Pancreas (tissue), 10 donors: ENCODE measurements around the gene IFRD2. TPM values are rescaled to one million over a fixed set of nuclear protein-coding genes. Genes with fewer than 3 reads are reported as not detected.

Experiments
- ATAC-seq, 4 donors: fragments of 200-7000 bp; cut with Tn5 transposase; one replicate each; pipeline versions ENCODE4 v1.8.0 to v1.9.1; 2020; ENCODE audit warnings: mild to moderate bottlenecking in 4 of 4, moderate library complexity in 4 of 4
- DNase-seq, 6 donors: peaks; one replicate each; pipeline ENCODE4 v3.0.0-alpha.2; 2020
- FAIRE-seq: peaks from 2 replicates; lab custom pipeline; 2012; peaks lifted over from hg19 to GRCh38; lab: Jason Lieb, UNC
- H3K27ac ChIP-seq, 4 donors: fragments of 200-600 bp; sonication (generic); 1 replicate in 3 of 4; 2 replicates in 1 of 4; pipeline versions ENCODE4 v1.5.0 to v1.8.0; 2020
- H3K27me3 ChIP-seq, 4 donors: fragments of 200-600 bp; one replicate each; pipeline ENCODE4 v1.8.0; 2021
- H3K36me3 ChIP-seq, 3 donors: fragments of 200-600 bp; sonication (generic) in 1 of 3; one replicate each; pipeline versions ENCODE4 v1.5.0 to v1.8.0; 2020 to 2021
- H3K4me1 ChIP-seq, 3 donors: fragments of 200-600 bp; one replicate each; pipeline ENCODE4 v1.8.0; 2021
- H3K4me3 ChIP-seq, 4 donors: fragments of 200-600 bp; sonication (generic) in 2 of 4; one replicate each; pipeline versions ENCODE4 v1.5.0 to v1.8.0; 2020 to 2021
- H3K9me3 ChIP-seq, 4 donors: fragments of 200-600 bp; one replicate each; pipeline ENCODE4 v1.8.0; 2021
- WGBS, 2 donors: extraction: QIAGEN DNeasy Blood & Tissue Kit; methylation state at CpG; one replicate each; pipeline ENCODE4 v1.1.7; 2013; 5-methylcytosine and 5-hydroxymethylcytosine counted together
- intact Hi-C, 3 donors: fragments of 100-400 bp; cut with DNase I; formaldehyde crosslinking; loops; one replicate each; pipeline versions ENCODE4 v1.11.1 to v1.14.2; 2022
- polyA plus RNA-seq, 2 donors: library from polyadenylated mRNA; stranded (reverse); fragments of 200-250 nt; gene quantifications; one replicate each; pipeline ENCODE4 v1.2.3, GENCODE V29; 2013
- total RNA-seq, 6 donors: library from RNA; stranded (reverse); fragmentation: NEBNext Ultra II Directional in 4 of 6; extraction: Animal tissue kit (Norgen Biotek cat#: 25700) in 4 of 6; gene quantifications; one replicate each; pipeline versions ENCODE4 v1.2.1 to v1.2.4, GENCODE V29; 2021 to 2023
- TF ChIP-seq, protein P1 (sequence below), 4 donors: fragments of 200-600 bp; sonication (generic) in 3 of 4; IDR thresholded peaks; one replicate each; pipeline versions ENCODE4 v1.5.0 to v1.8.0; 2021; ENCODE audit warnings: antibody characterized with exemption in 4 of 4
- donor health status: healthy with polysubstance abuse.
- donor health status: DM: no; HTN: no; CAD: no; lungs with moderate emphysema.
- donor health status: DM: no; HTN: no; CAD: no.
- donor health status: control.
- donor health status: control.
- donor health status: Bipolar disorder and iron deficiency.
- donor health status: DM: yes; HTN: yes; CAD: no.
- donor health status: DM: no; HTN: no; CAD: no.
- donor health status: DM: no; HTN: no; CAD: no.
- donor health status: DM: yes; HTN: yes; CAD: no.

IFRD2 gene
- total and polyA plus RNA-seq, 8 donors, result 47.1 to 117 (median 59.5) TPM

DNA sequence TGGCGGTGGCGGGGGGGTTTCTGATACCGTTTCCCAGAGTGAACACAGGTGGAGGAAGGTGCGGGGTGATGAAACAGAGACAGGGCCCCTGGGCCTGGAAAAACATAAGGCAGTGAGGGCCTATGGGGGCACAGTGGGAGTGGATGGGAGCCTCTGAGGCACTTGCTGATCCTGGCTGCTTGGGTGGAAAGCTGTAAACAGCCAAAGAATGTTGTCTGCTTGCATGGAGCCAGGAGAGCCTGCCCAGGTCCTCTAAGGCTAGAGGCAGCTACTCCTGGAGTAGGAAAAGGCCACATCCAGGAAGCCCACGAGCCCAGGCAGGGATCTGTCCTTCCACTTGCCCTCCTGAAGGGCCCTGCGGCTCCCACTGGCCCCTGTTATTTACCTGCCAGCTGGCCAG is 26.2 kb downstream of the IFRD2 start:
- peaks cover 20 to 42% (median 21%) of the 10 kb centered on the region in 3 donors for H3K4me1 ChIP-seq
- peak in 1 of 6 donors; percentile 39 for DNase-seq
- H3K27ac ChIP-seq, result peak overlapping the region; percentile 87 to 94 (median 90)
- no peak for ATAC-seq
- TF ChIP-seq, protein P1, sequence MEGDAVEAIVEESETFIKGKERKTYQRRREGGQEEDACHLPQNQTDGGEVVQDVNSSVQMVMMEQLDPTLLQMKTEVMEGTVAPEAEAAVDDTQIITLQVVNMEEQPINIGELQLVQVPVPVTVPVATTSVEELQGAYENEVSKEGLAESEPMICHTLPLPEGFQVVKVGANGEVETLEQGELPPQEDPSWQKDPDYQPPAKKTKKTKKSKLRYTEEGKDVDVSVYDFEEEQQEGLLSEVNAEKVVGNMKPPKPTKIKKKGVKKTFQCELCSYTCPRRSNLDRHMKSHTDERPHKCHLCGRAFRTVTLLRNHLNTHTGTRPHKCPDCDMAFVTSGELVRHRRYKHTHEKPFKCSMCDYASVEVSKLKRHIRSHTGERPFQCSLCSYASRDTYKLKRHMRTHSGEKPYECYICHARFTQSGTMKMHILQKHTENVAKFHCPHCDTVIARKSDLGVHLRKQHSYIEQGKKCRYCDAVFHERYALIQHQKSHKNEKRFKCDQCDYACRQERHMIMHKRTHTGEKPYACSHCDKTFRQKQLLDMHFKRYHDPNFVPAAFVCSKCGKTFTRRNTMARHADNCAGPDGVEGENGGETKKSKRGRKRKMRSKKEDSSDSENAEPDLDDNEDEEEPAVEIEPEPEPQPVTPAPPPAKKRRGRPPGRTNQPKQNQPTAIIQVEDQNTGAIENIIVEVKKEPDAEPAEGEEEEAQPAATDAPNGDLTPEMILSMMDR (IDR thresholded peaks at IDR 0.05), result no peak
- intact Hi-C loops, result no loop called here
- H3K4me3 ChIP-seq, result no peak overlapping the region
- H3K36me3 ChIP-seq, result no peaks in the 10 kb centered on the region
- 76 to 85% methylated on average over 6 of the region's 6 CpGs for WGBS, 2 donors
- no peak for FAIRE-seq
- H3K27me3 ChIP-seq, result no peaks in the 10 kb centered on the region
- H3K9me3 ChIP-seq, result no peaks in the 10 kb centered on the region

DNA sequence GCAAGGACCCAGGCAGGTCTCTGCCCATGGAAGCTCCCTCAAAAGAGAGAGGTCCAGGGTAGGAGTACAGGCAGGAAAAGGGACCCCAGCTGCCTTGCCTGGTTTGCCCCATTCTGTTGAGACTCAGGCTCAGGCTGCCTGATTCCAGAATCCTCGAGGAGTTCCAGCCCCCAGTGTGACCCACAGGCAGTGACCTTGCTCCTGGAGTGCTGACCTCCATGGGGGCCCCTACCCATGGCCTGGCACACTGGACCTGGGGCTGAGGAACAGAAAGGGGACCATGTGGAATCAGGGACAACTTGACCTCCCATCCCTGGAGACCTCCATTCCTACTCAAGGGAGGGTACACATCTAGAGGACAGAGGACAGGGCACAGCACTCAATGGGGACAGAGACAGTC is 26.7 kb downstream of the IFRD2 start:
- intact Hi-C loops, result no loop called here
- no peaks in the 10 kb centered on the region for H3K36me3 ChIP-seq
- TF ChIP-seq, protein P1 (IDR thresholded peaks at IDR 0.05), result no peak
- no peak for DNase-seq
- H3K4me3 ChIP-seq, result no peak overlapping the region
- H3K9me3 ChIP-seq, result no peaks in the 10 kb centered on the region
- no peak for ATAC-seq
- 47 to 67% methylated on average over 1 of the region's 1 CpG for WGBS, 2 donors
- peaks cover 21 to 45% (median 25%) of the 10 kb centered on the region in 3 donors for H3K4me1 ChIP-seq
- FAIRE-seq, result no peak
- H3K27me3 ChIP-seq, result no peaks in the 10 kb centered on the region
- H3K27ac ChIP-seq, result peak overlapping the region; percentile 78 to 94 (median 90)

GRCh38 chr3:50264964-50265485 is 27.2 kb downstream of the IFRD2 start:
- FAIRE-seq, result no peak
- no peak for ATAC-seq
- 65 to 70% methylated on average over 7 of the region's 7 CpGs for WGBS, 2 donors
- H3K4me3 ChIP-seq, result no peak overlapping the region
- H3K36me3 ChIP-seq, result no peaks in the 10 kb centered on the region
- peak overlapping the region; percentile 78 to 94 (median 90) for H3K27ac ChIP-seq
- TF ChIP-seq, protein P1 (IDR thresholded peaks at IDR 0.05), result no peak
- H3K4me1 ChIP-seq, result peaks cover 21 to 46% (median 25%) of the 10 kb centered on the region in 3 donors
- intact Hi-C loops, result no loop called here
- DNase-seq, result peak in 2 of 6 donors; percentile 54 to 68
- H3K27me3 ChIP-seq, result no peaks in the 10 kb centered on the region
- H3K9me3 ChIP-seq, result no peaks in the 10 kb centered on the region

DNA sequence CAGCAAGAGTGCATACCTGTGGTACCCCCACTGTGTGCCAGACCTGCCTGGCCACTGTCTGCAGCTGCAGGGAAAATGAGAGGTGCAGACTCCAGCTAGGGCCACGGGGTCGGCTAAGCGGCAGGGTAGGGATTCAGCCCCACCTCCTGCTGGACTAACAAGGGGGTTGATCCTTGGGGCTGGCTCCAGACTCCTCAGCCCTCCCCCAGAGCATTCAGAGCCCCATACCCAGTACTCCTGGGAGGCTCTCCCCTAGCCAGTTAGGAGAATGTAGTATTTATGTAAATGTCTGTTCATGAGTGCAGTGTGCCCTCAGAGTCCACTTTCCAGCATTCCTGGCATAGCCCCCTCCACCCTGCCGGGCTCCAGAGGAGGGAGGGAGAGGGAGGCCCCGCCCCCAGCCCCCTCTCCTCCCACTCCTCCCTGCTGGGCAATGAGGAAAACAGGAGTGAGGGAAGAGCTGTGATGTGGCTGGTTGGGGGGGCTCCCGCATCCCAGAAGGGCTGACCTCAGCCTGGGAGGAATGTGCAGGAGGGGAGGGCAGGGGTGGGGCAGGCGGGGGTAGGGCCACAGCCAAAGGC is 27.8 kb downstream of the IFRD2 start:
- TF ChIP-seq, protein P1 (IDR thresholded peaks at IDR 0.05), result no peak
- no peaks in the 10 kb centered on the region for H3K9me3 ChIP-seq
- no peak overlapping the region for H3K4me3 ChIP-seq
- peaks cover 21 to 49% (median 25%) of the 10 kb centered on the region in 3 donors for H3K4me1 ChIP-seq
- DNase-seq (peak in 5 of 6 donors; percentile 76 to 82 (median 80)), FAIRE-seq (no peak), ATAC-seq (peak; percentile 4 to 29 (median 19))
- no peaks in the 10 kb centered on the region for H3K36me3 ChIP-seq
- H3K27me3 ChIP-seq, result no peaks in the 10 kb centered on the region
- intact Hi-C loops, result no loop called here
- WGBS, 2 donors, result 28 to 32% methylated on average over 5 to 7 of the region's 7 CpGs
- H3K27ac ChIP-seq, result peak overlapping the region; percentile 78 to 94 (median 90)
